Stimulated activated CD8-positive, alpha-beta memory T cell treated with anti-CD3 and anti-CD28 coated beads, Interleukin-15, amount 100 ng/mL, for 48 hours (primary cell): Measurements from ENCODE around the gene STX3.
A peak's percentile ranks its signal among the peaks of the same experiment; 100 is the strongest.
"Not testable (repeated sequence)": the region's sequence is repeated elsewhere in the genome, so short reads cannot be mapped to it uniquely, and the experiment has no call there.

Source experiments
- DNase-seq, 2 donors: peaks; one replicate each; pipeline ENCODE4 v3.0.0-alpha.2; 2020; ENCODE audit warnings: low read depth in 2 of 2

Gene STX3

GRCh38 chr11:59758401-59759037 is 3.3 kb downstream of the STX3 start:
- no peak for DNase-seq

GRCh38 chr11:59759900-59760299 is 4.7 kb downstream of the STX3 start:
- no peak for DNase-seq

GRCh38 chr11:59760771-59761170 is 5.6 kb downstream of the STX3 start:
- no peak for DNase-seq

GRCh38 chr11:59761993-59762392 is 6.8 kb downstream of the STX3 start:
- no peak for DNase-seq

- no peak for DNase-seq
Measured at GRCh38 chr11:59765068-59765735, 10.0 kb downstream of the STX3 start.

- DNase-seq, result no peak
Measured at GRCh38 chr11:59766542-59767224, 11.5 kb downstream of the STX3 start.

GRCh38 chr11:59767225-59767611 is 12.0 kb downstream of the STX3 start:
- DNase-seq, result no peak

GRCh38 chr11:59769111-59769510 is 13.9 kb downstream of the STX3 start:
- no peak for DNase-seq

- no peak for DNase-seq
Measured at GRCh38 chr11:59769828-59770227, 14.7 kb downstream of the STX3 start.

- no peak for DNase-seq
Measured at GRCh38 chr11:59770319-59770718, 15.1 kb downstream of the STX3 start.

- no peak for DNase-seq
Measured at GRCh38 chr11:59770869-59771268, 15.7 kb downstream of the STX3 start.

- no peak for DNase-seq
Measured at GRCh38 chr11:59771605-59772004, 16.4 kb downstream of the STX3 start.

- no peak for DNase-seq
Measured at GRCh38 chr11:59773083-59773440, 17.9 kb downstream of the STX3 start.

- no peak for DNase-seq
Measured at GRCh38 chr11:59776210-59777066, 21.3 kb downstream of the STX3 start.

- no peak for DNase-seq
Measured at GRCh38 chr11:59777104-59777503, 21.9 kb downstream of the STX3 start.

- no peak for DNase-seq
Measured at GRCh38 chr11:59778122-59778521, 22.9 kb downstream of the STX3 start.

- DNase-seq, result no peak
Measured at GRCh38 chr11:59779487-59779886, 24.3 kb downstream of the STX3 start.

- DNase-seq, result no peak
Measured at GRCh38 chr11:59782080-59782479, 26.9 kb downstream of the STX3 start.

- peak in 1 of 2 donors; percentile 7 for DNase-seq
Measured at GRCh38 chr11:59783632-59784090, 28.5 kb downstream of the STX3 start.

- not testable (repeated sequence) for DNase-seq
Measured at GRCh38 chr11:59784441-59784840, 29.3 kb downstream of the STX3 start.

GRCh38 chr11:59785818-59786217 is 30.6 kb downstream of the STX3 start:
- DNase-seq, result no peak

GRCh38 chr11:59787255-59787588 is 32.0 kb downstream of the STX3 start:
- no peak for DNase-seq
